Measurements from ENCODE around the gene KIFBP.

- no peak for TF ChIP-seq POLR2AphosphoS5 (IDR thresholded peaks at IDR 0.05; ENCODE audit: low read depth, low read length)
- TF ChIP-seq POLR2A (IDR thresholded peaks at IDR 0.05; ENCODE audit: low read depth, low read length): no peak
- no peak for TF ChIP-seq TAF1 (IDR thresholded peaks at IDR 0.05; ENCODE audit: borderline replicate concordance, low read depth, low read length)
Measured at GRCh38 chr10:69047111-69047832, 58.7 kb downstream of the KIFBP start.

All from GM12892 (cell line).